Stimulated activated CD4-positive, alpha-beta T cell treated with anti-CD3 and anti-CD28 coated beads, Interleukin-1b, Interleukin-23, amount 100 ng/mL, for 4 hours (primary cell): Measurements from ENCODE around the gene PARP1.
"Not testable (repeated sequence)": the region's sequence is repeated elsewhere in the genome, so short reads cannot be mapped to it uniquely, and the experiment has no call there.

Source experiments
- DNase-seq, 2 donors: peaks; one replicate each; pipeline ENCODE4 v3.0.0-alpha.2; 2020; ENCODE audit warnings: low read depth in 2 of 2

The PARP1 gene

DNA sequence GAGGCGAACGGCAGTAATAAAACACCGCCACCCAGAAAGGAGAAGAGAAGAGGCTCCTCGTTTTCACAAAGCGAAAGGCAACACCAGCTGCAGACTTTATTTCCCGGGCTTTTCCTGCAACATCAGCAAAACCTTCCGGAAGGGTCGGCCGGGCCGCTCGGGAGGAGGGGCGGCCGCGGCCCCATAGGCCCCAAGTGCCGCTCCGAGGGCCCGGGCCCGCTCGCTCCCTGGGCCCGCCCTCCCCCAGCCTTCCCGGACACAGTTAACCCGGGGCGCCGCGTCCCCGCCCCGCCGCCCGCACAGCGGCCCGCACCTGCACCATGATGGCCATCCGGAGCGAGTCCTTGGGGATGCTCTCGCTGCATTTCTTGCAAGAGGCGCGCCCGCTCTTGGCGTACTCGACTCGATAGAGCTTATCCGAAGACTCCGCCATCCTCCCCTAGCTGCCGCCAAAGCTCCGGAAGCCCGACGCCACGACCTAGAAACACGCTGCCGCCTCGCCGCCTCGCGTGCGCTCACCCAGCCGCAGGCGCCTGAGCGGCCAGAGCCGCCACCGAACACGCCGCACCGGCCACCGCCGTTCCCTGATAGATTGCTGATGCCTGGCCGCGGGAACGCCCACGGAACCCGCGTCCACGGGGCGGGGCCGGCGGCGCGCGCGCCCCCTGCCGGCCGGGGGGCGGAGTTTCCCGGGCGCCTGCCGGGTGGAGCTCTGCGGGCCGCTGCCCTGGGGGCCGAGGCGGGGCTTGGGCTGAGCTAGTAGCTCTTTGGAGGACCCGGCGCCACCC lies at the start of gene PARP1:
TSS of gene PARP1 (minus strand) at position 597 of the 788 bp plus-strand sequence. CDS start at position 433, 164 bp downstream.
- DNase-seq = peak; percentile 72 to 84

DNA sequence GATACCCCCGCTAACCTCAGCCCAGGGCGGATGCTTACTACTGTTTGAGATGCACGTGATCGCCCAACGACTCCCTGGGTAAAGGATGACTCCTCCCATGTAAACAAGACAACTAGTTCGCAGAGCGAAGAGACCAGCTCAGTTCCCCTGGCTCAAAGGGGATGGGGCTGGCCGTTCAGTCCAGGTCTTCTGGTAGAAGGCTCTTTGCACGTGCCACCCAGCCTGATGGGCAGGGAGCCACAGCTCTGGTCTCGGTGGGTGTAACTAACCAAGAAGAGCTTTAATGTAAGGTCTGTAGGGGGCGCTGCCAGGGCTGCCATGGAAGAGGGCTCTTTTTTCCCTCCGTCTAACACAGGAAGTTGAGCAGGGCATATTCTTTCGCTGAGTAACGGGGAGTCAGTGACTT lies 49.4 kb upstream of the PARP1 start:
- peak; percentile 4 to 7 for DNase-seq

DNA sequence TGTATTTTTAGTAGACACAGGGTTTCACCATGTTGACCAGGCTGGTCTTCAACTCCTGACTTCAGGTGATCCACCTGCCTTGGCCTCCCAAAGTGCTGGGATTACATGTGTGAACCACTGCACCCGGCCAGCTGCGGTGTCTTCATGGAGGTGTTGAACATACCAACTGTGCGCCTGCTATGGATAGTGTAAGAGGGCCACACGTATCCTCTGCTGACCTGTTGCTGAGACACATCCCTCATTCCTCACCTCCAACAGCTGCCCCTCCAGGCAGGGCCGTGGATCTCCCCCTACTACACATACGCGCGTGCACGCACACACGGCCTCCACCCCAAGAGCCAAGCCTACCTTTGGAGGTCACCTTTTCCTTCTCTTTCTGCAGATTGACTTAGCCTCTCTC lies 48.0 kb upstream of the PARP1 start:
- no peak for DNase-seq

- no peak for DNase-seq
These were observed 46.5 kb upstream of the PARP1 start for GRCh38 chr1:226454349-226454748.

DNA sequence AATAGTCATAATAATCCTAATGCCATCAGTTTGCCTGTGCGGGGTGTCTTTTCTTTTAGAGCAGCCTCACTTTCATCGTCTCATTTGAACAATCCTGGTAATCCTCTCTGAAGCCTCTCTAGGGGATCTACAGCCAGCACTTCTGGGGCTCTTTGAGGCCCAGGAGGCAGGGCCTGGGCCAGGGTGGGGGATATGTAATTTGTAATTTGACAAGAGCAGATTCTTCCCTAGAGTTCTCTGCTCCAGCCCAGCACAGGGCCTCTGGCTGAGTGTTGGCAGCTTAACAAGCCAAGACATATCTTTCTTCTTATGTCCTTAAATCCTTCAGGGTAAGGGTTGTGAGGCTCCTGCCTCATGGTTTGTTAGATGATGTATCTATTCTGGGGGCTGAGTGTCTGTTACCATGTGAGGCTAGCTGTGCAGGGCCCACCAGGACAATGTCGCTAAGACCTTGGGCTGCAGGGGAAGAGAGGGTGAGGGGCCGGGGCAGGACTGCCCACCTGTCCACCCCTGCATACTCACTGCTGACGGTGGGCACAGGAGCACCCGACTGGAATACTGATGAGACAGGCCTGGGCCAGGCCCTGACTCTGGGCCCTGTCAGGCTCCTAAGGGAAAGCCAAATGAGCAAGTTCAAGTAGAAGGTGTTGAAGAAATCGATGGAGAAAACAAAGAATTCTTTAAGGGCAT lies 45.3 kb upstream of the PARP1 start:
- DNase-seq = no peak

- DNase-seq = no peak
These were observed 42.8 kb upstream of the PARP1 start for GRCh38 chr1:226450688-226451087.

GRCh38 chr1:226449823-226450222 lies 41.9 kb upstream of the PARP1 start:
- DNase-seq = no peak

DNA sequence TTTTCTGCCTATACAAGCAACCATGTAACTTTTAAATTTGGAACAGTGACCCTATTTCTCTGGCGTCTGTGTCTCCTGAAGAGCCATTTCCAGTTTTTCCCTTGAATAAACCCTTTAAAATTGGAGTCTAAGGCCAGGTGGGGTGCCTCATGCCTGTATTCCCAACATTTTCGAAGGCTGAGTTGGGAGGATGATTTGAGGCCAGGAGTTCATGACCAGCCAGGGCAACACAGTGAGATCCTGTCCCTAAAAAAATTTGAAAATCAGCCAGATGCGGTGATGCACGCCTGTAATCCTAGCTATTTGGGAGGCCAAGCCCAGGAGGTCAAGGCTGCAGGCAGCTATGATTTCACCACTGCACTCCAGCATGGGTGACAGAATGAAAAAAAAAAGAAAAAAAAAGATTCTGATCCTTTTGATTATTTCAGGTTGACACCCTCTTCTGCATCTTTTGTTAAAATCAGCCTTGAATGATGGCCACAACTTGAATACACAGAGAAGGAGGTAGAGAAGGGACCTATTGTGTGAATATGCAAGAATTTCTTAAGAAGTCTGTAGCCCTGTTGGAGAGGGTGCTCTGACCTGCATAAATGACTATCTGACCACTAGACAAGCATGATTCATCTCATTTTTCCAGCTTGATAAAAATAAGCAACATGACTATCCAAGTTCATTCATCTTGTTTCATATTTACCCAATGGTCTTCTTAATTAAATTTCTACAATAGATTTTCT lies 40.2 kb upstream of the PARP1 start:
- DNase-seq = no peak

GRCh38 chr1:226446094-226446493 lies 38.2 kb upstream of the PARP1 start:
- no peak for DNase-seq

GRCh38 chr1:226444901-226445300 lies 37.0 kb upstream of the PARP1 start:
- peak; percentile 5 to 30 for DNase-seq

GRCh38 chr1:226443439-226443838 lies 35.5 kb upstream of the PARP1 start:
- no peak for DNase-seq

DNA sequence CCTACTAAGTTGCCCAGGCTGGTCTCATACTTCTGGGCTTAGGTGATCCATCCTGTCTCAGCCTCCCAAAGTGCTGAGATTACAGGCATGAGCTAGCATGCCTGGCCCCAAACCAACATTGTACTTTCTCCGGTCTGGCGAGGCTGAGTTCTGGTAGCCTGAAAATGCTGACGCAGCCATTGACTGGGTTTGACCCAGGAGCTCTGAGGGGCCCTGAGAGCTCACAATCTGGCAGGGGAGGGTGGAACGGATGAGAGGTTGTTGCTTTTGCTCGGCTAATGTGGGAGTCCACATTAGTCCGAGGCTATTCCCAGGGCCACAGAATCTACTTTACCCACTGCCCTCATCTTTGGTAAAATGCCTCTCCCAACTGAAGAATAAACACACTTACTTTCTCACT lies 35.1 kb upstream of the PARP1 start:
- no peak for DNase-seq

GRCh38 chr1:226441629-226442028 lies 33.7 kb upstream of the PARP1 start:
- DNase-seq = no peak

DNA sequence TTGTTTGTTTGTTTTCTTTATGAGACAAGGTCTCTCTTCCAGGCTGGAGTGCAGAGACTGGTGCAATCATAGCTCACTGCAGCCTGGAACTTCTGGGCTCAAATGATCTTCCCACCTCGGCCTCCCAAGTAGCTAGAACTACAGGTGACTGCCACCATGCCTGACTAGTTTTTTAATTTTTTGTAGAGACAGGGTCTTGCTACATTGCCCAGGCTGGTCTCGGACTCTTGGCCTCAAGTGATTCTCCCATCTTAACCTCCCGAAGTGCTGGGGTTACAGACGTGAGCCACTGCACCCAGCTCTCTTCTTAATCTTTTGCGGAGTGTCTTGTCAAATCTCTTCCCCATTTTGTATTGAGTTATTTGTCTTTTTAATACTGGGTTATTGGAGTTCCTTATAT lies 32.6 kb upstream of the PARP1 start:
- no peak for DNase-seq

GRCh38 chr1:226438007-226438406 lies 30.1 kb upstream of the PARP1 start:
- DNase-seq = no peak

DNA sequence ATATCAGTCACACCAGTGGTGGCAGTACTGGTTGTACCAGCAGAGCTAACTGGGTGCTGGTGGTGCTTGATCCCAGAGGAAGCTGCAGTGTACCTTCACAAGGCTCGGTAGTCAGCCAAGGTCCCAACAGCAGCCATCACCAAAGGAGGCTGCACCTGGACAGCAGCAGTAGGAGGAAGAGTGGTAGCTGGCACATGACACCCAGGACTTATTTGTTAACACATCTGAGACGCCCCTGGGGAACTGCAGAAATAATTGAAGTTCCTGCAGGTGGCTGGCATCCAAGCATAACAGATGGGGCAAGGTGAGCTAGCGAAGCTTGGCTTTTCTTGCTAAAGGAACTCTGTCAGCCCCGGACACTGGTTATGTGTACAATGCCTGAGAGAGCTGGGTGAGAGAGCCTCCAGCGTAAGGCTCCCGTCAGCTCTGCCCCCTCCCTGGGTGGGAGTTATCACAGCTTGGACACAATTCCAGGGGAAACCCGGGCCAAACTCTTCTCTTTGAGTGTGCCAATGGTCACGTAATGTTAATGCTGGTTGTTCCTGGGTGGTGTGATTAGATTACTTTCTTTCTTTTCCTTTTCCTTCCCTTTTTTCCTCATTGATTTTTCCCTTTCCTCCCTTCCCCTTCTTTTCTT lies 29.1 kb upstream of the PARP1 start:
- no peak for DNase-seq

DNA sequence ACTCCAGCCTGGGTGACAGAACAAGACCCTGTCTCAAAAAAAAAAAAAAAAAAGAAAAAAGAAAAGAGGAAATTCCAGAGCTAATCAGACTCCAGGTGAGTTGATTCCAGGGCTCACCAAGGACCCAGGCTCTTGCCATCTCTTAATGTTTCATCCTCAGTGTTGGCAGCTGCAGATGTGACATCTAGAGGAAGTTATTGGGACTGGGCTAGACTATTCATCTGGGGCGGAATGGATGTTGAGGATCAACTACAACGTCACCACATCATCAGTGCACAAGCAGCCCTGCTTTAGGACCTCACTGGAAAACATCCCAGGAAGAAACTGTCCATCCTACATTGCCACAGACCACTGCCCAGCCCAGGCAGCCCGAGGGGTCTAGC lies 28.6 kb upstream of the PARP1 start:
- DNase-seq = no peak

GRCh38 chr1:226433341-226433720 lies 25.4 kb upstream of the PARP1 start:
- no peak for DNase-seq

- DNase-seq = no peak
These were observed 24.9 kb upstream of the PARP1 start for GRCh38 chr1:226432586-226433340.

DNA sequence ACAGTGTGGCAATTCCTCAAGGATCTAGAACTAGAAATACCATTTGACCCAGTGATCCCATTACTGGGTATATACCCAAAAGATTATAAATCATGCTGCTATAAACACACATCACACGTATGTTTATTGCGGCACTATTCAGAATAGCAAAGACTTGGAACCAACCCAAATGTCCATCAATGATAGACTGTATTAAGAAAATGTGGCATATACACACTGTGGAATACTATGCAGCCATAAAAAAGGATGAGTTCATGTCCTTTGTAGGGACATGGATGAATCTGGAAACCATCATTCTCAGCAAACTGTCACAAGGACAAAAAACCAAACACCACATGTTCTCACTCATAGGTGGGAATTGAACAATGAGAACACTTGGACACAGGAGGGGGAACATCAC lies 24.0 kb upstream of the PARP1 start:
- DNase-seq = not testable (repeated sequence)
